ENCODE results near the gene MYH9.

DNA sequence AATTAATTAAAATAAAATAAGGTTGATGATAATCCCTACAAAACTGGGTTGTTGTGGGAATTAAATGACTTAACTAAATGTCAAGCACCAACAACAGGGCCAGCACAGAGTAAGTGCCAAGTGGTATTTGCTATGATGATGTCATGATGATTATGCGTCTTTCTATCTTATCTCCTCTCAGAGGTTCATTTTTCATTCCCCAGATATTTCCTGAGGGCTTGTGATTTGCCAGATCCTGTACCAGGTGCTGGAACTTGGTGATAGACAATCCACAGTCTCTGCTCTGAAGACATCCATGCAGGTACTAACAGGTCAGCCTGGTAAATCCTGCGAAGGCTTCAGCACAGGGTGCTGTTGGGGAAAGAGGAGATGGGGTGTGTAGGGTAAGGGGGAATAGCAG, 8.1 kb upstream of the MYH9 start:
- TF ChIP-seq, protein P1, sequence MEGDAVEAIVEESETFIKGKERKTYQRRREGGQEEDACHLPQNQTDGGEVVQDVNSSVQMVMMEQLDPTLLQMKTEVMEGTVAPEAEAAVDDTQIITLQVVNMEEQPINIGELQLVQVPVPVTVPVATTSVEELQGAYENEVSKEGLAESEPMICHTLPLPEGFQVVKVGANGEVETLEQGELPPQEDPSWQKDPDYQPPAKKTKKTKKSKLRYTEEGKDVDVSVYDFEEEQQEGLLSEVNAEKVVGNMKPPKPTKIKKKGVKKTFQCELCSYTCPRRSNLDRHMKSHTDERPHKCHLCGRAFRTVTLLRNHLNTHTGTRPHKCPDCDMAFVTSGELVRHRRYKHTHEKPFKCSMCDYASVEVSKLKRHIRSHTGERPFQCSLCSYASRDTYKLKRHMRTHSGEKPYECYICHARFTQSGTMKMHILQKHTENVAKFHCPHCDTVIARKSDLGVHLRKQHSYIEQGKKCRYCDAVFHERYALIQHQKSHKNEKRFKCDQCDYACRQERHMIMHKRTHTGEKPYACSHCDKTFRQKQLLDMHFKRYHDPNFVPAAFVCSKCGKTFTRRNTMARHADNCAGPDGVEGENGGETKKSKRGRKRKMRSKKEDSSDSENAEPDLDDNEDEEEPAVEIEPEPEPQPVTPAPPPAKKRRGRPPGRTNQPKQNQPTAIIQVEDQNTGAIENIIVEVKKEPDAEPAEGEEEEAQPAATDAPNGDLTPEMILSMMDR (IDR thresholded peaks at IDR 0.05), result no peak
- no peak for TF ChIP-seq POLR2A (IDR thresholded peaks at IDR 0.05)

All from esophagus squamous epithelium (tissue), 4 donors.